ENCODE measurements around the gene SGTB.
"Not testable (repeated sequence)": the region's sequence is repeated elsewhere in the genome, so short reads cannot be mapped to it uniquely, and the experiment has no call there.

The SGTB gene

DNA sequence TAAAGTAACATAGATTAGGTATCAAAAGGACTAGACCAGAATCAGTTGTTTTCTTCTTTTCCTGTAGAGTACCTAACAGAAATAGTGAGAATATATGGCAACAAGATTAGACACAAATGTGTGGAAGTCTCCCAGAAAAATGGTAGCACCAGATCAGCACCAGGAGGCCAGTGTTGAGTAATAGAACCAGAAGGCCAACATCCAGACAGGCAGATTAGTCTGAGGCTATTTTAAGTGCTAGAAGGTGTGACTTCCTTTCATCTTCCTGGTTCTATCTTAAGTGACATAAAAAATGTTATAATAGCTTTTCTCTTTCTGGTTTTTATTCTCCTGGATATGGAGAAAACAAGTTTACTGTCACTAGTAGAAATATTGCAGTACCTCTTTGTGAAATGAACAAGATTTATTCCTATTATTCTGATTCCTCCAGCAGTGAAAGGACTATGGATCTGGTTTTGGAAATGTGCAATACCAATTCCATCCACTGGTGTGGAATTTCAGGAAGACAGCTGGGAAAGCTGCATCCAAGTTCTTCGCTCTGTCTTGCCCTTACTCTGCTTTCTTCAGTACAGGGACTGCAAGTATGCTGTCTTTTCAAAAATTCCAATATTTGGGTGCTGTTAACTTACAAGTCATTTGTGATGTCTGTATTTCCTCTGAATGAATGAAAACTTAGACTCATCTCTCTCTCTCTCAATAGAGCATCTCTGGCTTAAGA is 57.9 kb downstream of the SGTB start:
- no peak for DNase-seq

- DNase-seq: no peak
Observed at GRCh38 chr5:65654713-65655112, 67.2 kb downstream of the SGTB start.

DNA sequence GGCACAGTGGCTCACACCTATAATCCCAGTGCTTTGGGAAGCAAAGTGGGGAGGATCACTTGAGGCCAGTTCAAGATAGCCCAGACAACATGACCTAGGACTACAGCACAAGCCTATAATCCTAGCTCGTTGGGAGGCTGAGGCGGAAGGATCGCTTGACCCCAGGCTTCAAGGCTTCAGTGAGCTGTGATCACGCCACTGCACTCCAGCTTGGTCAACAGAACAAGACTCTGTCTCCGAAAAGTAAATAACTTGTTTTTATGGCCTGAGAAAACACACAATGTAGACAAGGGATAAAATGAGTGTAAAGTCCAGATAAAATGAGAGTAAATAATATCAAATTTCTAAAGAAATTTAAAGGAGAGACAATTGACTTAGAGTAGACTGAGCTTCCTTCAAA is 70.8 kb downstream of the SGTB start:
- DNase-seq: no peak

GRCh38 chr5:65647941-65648340 is 74.0 kb downstream of the SGTB start:
- no peak for DNase-seq

- no peak for DNase-seq
Observed at GRCh38 chr5:65646938-65647337, 75.0 kb downstream of the SGTB start.

DNA sequence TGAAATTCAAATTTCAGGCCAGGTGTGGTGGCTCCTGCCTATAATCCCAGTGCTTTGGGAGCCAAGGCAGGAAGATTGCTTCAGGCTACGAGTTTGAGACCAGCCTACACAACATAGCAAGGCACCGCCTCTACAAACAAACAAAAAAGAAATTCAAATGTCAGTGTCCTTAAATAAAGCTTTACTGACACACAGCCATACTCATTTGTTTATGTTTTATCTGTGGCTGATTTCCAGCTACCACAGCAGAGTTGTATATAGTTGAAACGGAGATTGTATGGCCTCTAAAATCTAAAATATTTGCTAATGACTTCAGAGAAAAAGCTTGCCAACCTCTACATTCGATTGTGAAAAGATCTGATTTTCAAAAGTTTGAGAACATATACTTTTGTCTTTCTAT is 81.7 kb downstream of the SGTB start:
- no peak for DNase-seq

DNA sequence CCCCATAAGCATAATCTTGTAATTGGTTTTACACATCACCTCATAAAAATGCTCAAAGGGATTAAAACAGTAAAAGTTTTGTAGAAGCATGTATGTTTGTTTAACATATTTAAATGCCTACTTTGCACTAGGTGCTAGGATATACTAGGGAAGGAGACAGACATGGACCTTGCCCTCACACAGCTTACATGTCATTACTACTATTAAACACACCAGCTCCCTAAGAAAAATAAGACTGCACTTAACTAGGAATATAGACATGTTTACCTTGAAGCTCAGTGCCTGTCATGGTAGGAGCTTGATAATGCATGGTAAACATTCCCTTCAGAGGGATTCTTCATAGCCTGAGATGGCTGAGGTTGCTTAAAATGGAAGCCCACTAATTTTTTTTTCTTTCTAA is 90.9 kb downstream of the SGTB start:
- no peak for DNase-seq

- no peak for DNase-seq
Observed at GRCh38 chr5:65625743-65626142, 96.2 kb downstream of the SGTB start.

GRCh38 chr5:65624571-65625555 is 97.0 kb downstream of the SGTB start, which contains the start of the genes SHLD3 and TRAPPC13:
Gene SHLD3 (plus strand): TSS chr5:65625027. CDS start chr5:65629588, 4,561 bp downstream.
Gene TRAPPC13 (plus strand): TSS chr5:65625027. CDS start chr5:65625061, 34 bp downstream.
- DNase-seq: peak; percentile 76

DNA sequence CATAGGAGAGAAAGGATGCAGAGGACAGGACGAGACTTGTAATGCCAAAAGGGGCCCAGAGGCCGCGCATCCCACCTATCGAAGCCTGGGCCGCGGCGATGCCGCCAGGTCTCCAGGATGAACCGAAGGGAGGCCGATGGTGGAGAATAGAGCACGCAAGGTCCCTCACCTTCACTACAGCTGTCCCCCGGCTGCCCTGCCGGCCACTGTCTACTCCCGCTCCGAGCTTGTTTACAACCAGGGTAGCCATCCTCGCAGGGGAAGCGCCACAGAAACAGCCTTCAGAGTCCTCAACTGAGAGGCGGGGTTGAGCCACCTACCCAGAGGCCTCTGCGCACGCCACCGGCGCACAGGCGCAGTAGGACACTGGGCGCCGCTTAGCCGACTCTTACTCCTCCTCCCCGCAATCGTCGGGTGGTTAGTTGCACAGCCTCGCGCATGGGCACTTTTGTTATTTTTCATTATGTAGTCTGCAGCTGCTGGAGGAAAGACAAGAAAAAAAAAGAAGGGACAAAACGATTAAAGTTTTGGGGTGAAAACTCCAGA is 97.8 kb downstream of the SGTB start, which contains the start of gene TRIM23:
TSS of gene TRIM23 (minus strand) at position 309 of the 546 bp plus-strand sequence. CDS start at position 250, 59 bp downstream.
- peak; percentile 75 for DNase-seq

- no peak for DNase-seq
Observed at GRCh38 chr5:65623482-65623881, 98.4 kb downstream of the SGTB start.

DNA sequence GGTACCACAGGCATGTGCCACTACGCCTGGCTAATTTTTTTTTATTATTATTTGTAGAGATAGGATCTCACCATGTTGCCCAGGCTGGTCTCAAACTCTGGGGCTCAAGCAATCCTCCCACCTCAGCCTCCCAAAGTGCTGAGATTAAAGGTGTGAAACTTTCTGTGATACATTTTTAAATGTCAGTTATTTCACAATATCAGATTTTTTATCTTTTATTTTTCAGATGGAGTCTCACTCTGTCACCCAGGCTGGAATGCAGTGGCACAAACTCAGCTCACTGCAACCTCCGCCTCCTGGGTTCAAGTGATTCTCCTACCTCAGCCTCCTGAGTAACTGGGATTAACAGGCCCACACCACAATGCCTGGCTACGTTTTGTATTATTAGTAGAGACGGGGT is 99.9 kb downstream of the SGTB start:
- DNase-seq: not testable (repeated sequence)

DNA sequence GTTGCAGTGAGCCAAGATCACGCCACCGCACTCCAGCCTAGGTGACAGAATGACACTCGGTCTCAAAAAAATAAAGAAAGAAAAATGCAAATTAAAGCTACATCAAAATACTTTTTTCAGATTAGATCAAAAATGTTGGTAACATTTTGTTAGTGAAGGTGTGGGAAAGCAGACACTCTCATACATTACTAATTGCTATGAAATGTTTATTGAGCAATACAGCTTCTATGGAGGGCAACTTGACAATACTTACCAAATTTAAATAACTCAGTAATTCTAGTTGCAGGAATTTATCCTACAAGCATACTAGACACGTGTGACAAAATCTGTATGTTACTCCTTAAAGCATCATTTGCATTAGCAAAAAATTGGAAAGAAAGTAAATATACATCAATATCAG is 101.9 kb downstream of the SGTB start:
- no peak for DNase-seq

Measured in SIG-M5 (cell line).